Neutrophil (primary cell): Measurements from ENCODE around the gene NDUFS3.

Experiments used
- H3K27ac ChIP-seq: fragments of 200-600 bp; sonication (generic); 2 replicates; pipeline ENCODE4 v1.5.1; 2016; ENCODE audit warnings: mild to moderate bottlenecking, moderate library complexity
- H3K27me3 ChIP-seq: fragments of 200-600 bp; sonication (generic); 2 replicates; pipeline ENCODE4 v1.6.0; 2016; ENCODE audit warnings: mild to moderate bottlenecking
- H3K36me3 ChIP-seq: fragments of 200-600 bp; sonication (generic); 2 replicates; pipeline ENCODE4 v1.5.1; 2017
- H3K4me1 ChIP-seq, 2 experiments: fragments of 200-600 bp in 1 of 2; sonication (generic) in 1 of 2; 1 replicate in 1 of 2; 2 replicates in 1 of 2; pipeline versions ENCODE4 v1.5.1 to v1.6.1; 2013 to 2016; ENCODE audit warnings: low read depth in 1 of 2, low read length in 1 of 2, mild to moderate bottlenecking in 1 of 2, moderate library complexity in 1 of 2; ENCODE audit not compliant: control insufficient read depth in 1 of 2, insufficient read depth in 1 of 2
- H3K4me3 ChIP-seq, 2 experiments: fragments of 200-600 bp in 1 of 2; sonication (generic) in 1 of 2; 1 replicate in 1 of 2; 2 replicates in 1 of 2; pipeline ENCODE4 v1.5.1; 2013 to 2016; ENCODE audit warnings: low read depth in 1 of 2, low read length in 1 of 2, mild to moderate bottlenecking in 1 of 2, moderate library complexity in 1 of 2
- H3K9me3 ChIP-seq: fragments of 200-600 bp; sonication (generic); 2 replicates; pipeline ENCODE4 v1.5.1; 2016
- TF ChIP-seq, protein P1 (sequence below): fragments of 200-600 bp; sonication (generic); IDR thresholded peaks from 2 replicates; pipeline ENCODE4 v1.5.1; 2016; ENCODE audit warnings: antibody characterized with exemption

The NDUFS3 gene

DNA sequence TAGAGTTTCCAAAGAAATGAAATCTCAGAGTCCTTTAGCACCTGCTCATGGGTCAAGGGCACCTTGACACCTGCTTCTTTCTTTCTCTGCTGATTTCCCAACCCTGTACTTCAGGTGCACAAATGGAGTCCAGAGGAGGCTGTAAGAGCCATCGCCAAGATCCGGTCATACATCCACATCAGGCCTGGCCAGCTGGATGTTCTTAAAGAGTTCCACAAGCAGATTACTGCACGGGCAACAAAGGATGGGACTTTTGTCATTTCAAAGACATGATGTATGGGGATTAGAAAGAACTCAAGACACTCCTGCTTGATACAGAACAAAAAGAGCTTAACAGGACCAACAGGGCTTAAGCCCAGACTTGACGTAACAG is 7.5 kb upstream of the NDUFS3 start:
- Histone ChIP-seq H3K9me3 (no peaks in the 10 kb centered on the region), H3K27ac (no peak overlapping the region), H3K27me3 (no peaks in the 10 kb centered on the region), H3K4me3 (no peak overlapping the region), H3K36me3 (peaks cover 46% of the 10 kb centered on the region), H3K4me1 (peaks cover 3 to 6% of the 10 kb centered on the region in 2 experiments)
- TF ChIP-seq, protein P1, sequence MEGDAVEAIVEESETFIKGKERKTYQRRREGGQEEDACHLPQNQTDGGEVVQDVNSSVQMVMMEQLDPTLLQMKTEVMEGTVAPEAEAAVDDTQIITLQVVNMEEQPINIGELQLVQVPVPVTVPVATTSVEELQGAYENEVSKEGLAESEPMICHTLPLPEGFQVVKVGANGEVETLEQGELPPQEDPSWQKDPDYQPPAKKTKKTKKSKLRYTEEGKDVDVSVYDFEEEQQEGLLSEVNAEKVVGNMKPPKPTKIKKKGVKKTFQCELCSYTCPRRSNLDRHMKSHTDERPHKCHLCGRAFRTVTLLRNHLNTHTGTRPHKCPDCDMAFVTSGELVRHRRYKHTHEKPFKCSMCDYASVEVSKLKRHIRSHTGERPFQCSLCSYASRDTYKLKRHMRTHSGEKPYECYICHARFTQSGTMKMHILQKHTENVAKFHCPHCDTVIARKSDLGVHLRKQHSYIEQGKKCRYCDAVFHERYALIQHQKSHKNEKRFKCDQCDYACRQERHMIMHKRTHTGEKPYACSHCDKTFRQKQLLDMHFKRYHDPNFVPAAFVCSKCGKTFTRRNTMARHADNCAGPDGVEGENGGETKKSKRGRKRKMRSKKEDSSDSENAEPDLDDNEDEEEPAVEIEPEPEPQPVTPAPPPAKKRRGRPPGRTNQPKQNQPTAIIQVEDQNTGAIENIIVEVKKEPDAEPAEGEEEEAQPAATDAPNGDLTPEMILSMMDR = no peak

DNA sequence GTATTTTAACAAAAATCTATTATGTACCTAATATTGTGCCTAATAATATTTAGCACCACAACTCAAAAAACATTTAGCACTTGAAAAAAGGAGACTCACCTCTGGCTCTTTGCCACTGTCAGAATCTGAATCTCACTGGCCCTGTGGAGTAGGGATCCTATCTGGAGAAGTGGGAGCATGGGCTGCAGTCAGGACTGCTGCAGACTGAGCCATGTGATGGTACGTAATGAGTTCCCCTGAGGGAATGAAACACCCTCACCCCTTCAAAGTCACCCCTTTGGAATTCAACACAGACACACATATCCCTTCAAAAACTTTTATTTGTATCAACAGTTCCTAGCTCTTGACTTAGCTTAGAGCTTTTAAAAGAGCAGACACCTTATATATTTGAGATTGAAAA is 7.0 kb upstream of the NDUFS3 start:
- Histone ChIP-seq H3K9me3 (no peaks in the 10 kb centered on the region), H3K4me3 (no peak overlapping the region), H3K27me3 (no peaks in the 10 kb centered on the region), H3K27ac (no peak overlapping the region), H3K36me3 (peaks cover 50% of the 10 kb centered on the region), H3K4me1 (peaks cover 0 to 6% of the 10 kb centered on the region in 2 experiments)
- TF ChIP-seq, protein P1 = no peak

DNA sequence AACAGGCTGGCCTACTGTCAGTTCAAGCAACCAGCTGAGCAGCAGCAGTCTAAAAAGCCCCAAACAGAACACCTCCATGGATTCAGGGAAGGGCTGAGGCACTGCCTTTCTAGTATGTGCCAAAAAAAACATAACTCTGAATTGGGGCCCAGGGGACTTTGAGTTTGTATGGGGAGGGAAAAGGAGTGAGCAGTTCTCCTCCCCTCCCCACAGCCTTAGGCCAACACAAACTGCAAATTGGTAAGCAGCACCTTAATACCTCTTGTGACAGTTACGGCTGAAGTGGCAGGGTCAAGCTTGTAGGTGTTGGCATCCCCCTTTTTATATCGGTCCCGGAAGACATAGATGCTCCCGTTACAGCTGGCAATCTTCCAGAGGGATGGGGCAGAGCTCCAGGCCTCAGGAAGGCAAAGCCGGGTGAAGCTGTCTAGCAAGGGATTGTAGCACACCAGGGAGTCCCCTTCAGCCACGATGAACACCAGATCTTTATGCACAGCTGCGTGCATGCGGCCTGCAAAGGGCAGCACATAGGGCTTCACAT is 6.1 kb upstream of the NDUFS3 start:
- Histone ChIP-seq H3K27me3 (no peaks in the 10 kb centered on the region), H3K9me3 (no peaks in the 10 kb centered on the region), H3K4me3 (no peak overlapping the region), H3K4me1 (peaks cover 2 to 8% of the 10 kb centered on the region in 2 experiments), H3K36me3 (peaks cover 58% of the 10 kb centered on the region), H3K27ac (no peak overlapping the region)
- TF ChIP-seq, protein P1 = no peak

DNA sequence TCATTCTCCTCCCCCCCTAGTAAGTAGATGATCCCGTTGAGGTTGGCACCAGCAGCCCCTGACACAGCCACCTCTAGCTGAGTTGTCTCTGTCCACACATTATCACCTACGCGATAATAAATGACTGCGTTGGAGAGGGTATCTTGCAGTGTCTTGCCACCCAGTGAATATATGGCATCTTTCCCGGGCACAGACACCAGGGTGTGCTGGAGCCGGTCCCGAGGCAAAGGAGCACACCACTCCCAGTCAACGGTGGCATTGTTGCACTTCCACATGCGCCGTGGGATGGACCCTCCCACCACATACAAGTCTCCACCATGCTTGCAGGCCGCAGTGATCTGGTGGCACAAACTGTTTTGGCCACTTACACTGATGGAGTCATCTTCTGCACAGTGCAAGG is 5.6 kb upstream of the NDUFS3 start:
- H3K27me3 ChIP-seq = no peaks in the 10 kb centered on the region
- H3K4me3 ChIP-seq = no peak overlapping the region
- peaks cover 8 to 13% of the 10 kb centered on the region in 2 experiments for H3K4me1 ChIP-seq
- no peak overlapping the region for H3K27ac ChIP-seq
- H3K36me3 ChIP-seq = peaks cover 58% of the 10 kb centered on the region
- TF ChIP-seq, protein P1 = no peak
- no peaks in the 10 kb centered on the region for H3K9me3 ChIP-seq

DNA sequence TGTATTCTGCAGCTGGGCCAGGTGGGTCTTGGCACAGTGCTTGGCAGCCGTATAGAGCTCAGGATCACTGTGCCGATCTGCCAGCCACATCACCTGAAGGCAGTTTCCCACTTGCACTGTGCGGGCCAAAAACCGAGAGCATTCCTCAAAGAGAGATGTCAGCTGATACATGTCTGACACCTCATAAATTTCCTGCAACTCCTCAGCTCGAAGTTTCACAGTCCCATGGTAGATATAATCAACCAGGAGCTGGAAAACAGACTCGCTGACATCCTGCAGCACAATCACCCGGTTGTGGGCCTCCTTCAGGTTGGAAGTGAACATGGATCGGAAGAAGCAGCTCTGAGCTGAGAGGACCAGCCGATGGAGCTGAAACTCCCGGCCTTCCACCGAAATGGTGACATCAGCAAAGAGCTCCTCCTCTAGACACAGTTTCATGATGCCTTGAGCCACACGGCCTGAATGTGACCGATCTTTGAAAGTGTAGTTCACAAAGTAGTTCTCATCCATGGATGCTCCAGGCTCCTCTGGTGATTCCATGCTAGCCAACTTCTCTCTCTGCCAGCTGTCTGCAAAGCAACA is 1.3 kb upstream of the NDUFS3 start:
- Histone ChIP-seq H3K36me3 (peaks cover 62% of the 10 kb centered on the region), H3K4me1 (peaks cover 21 to 23% of the 10 kb centered on the region in 2 experiments), H3K4me3 (peak overlapping the region; percentile 84 to 91), H3K27ac (no peak overlapping the region), H3K27me3 (no peaks in the 10 kb centered on the region), H3K9me3 (no peaks in the 10 kb centered on the region)
- TF ChIP-seq, protein P1 = no peak
